GM12878 (cell line): ENCODE results near the gene ATN1. TPM values are rescaled to one million over a fixed set of nuclear protein-coding genes. Genes with fewer than 3 reads are reported as not detected.

ENCODE experiments used
- ATAC-seq: fragments of 200-7000 bp; cut with Tn5 transposase; 3 replicates; pipeline ENCODE4 v1.9.1; 2020; ENCODE audit warnings: mild to moderate bottlenecking, moderate library complexity
- BruUV-seq: library from RNA; stranded (reverse); fragments of 400-500 nt; replicated peaks from 2 replicates; lab custom pipeline; 2021; lab: Mats Ljungman, UMichigan
- CTCF ChIA-PET: fragments of 300-600 bp; sonication (Branson Sonifier 250); formaldehyde crosslinking; extraction: SDS; loops from one replicate; lab custom pipeline; 2021; ENCODE audit warnings: inconsistent platforms; lab: Yijun Ruan, JAX
- POLR2A ChIA-PET: fragments of 350-600 bp; formaldehyde crosslinking; extraction: SDS; loops from one replicate; lab custom pipeline; 2021; ENCODE audit warnings: inconsistent platforms; lab: Charles Lee
- RAD21 ChIA-PET: fragments of 300-600 bp; sonication (Branson Sonifier 250); formaldehyde crosslinking; loops from one replicate; lab custom pipeline; 2023; ENCODE audit warnings: antibody characterized with exemption; ENCODE audit not compliant: unreplicated experiment; lab: Charles Lee
- SMC1A ChIA-PET: fragments of 300-600 bp; sonication (Branson Sonifier 250); formaldehyde crosslinking; loops from one replicate; lab custom pipeline; 2023; ENCODE audit not compliant: unreplicated experiment, uncharacterized antibody; lab: Charles Lee
- DNase-seq: peaks from one replicate; pipeline ENCODE4 v3.0.0-alpha.2; 2011; ENCODE audit warnings: low read depth, low spot score
- FAIRE-seq: peaks from 3 replicates; lab custom pipeline; 2011; peaks lifted over from hg19 to GRCh38; lab: Jason Lieb, UNC
- H2AFZ ChIP-seq: 2 replicates; pipeline ENCODE4 v1.6.0; 2011; ENCODE audit warnings: low read depth, low read length, control low read depth; ENCODE audit not compliant: control insufficient read depth
- H3K27ac ChIP-seq: 2 replicates; pipeline ENCODE4 v1.5.1; 2011; ENCODE audit warnings: control low read depth; ENCODE audit not compliant: control insufficient read depth, insufficient read depth
- H3K27me3 ChIP-seq, 2 experiments: replicated peaks in 1 of 2; 2 replicates each; pipeline versions ENCODE4 v1.6.0 to v1.6.1; 2011; ENCODE audit warnings: low read length in 1 of 2; ENCODE audit not compliant: control insufficient read depth in 2 of 2, insufficient read depth in 2 of 2
- H3K36me3 ChIP-seq, 2 experiments: 2 replicates each; pipeline ENCODE4 v1.5.1; 2011; ENCODE audit warnings: low read length in 1 of 2; ENCODE audit not compliant: control insufficient read depth in 2 of 2, insufficient read depth in 2 of 2
- H3K4me1 ChIP-seq: 2 replicates; pipeline ENCODE4 v1.6.1; 2011; ENCODE audit warnings: mild to moderate bottlenecking, low read length, moderate library complexity, mixed read lengths; ENCODE audit not compliant: control insufficient read depth, insufficient read depth
- H3K4me2 ChIP-seq: 2 replicates; pipeline ENCODE4 v1.6.0; 2011; ENCODE audit warnings: control low read depth; ENCODE audit not compliant: control insufficient read depth, insufficient read depth
- H3K4me3 ChIP-seq: fragments of 200-600 bp; sonication (generic); 2 replicates; pipeline ENCODE4 v1.5.1; 2016
- H3K79me2 ChIP-seq: 2 replicates; pipeline ENCODE4 v1.6.0; 2011; ENCODE audit warnings: low read length; ENCODE audit not compliant: control insufficient read depth, insufficient read depth
- H3K9ac ChIP-seq: 2 replicates; pipeline ENCODE4 v1.8.0; 2011; ENCODE audit warnings: low read length, control low read depth, mixed read lengths; ENCODE audit not compliant: control insufficient read depth, insufficient read depth
- H3K9me3 ChIP-seq: replicated peaks from 3 replicates; pipeline ENCODE4 v1.5.1; 2011; ENCODE audit warnings: mild to moderate bottlenecking, low read length; ENCODE audit not compliant: control insufficient read depth, insufficient read depth
- H4K20me1 ChIP-seq: 2 replicates; pipeline ENCODE4 v1.6.0; 2011; ENCODE audit not compliant: control insufficient read depth, insufficient read depth
- EP300 ChIP-seq, 2 experiments: fragments of 150-350 bp in 1 of 2; IDR thresholded peaks; 2 replicates each; pipeline ENCODE4 v1.6.1; 2011 to 2012; ENCODE audit warnings: low read depth in 2 of 2, low read length in 2 of 2, borderline replicate concordance in 1 of 2, improper control_type of control experiment in 1 of 2, inconsistent platforms in 1 of 2; ENCODE audit not compliant: control insufficient read depth in 1 of 2
- FOXM1 ChIP-seq: IDR thresholded peaks from 2 replicates; pipeline ENCODE4 v1.6.1; 2012; ENCODE audit warnings: low read depth, mild to moderate bottlenecking, inconsistent platforms, low read length, moderate library complexity
- LARP7 ChIP-seq: fragments of 450-650 bp; IDR thresholded peaks from 2 replicates; pipeline ENCODE4 v1.6.1; 2017; ENCODE audit warnings: mild to moderate bottlenecking
- NBN ChIP-seq: fragments of 450-650 bp; IDR thresholded peaks from 2 replicates; pipeline ENCODE4 v1.6.1; 2016
- SPI1 ChIP-seq: IDR thresholded peaks from 2 replicates; pipeline ENCODE4 v1.6.1; 2011; ENCODE audit warnings: low read depth, mild to moderate bottlenecking, low read length, moderate library complexity, borderline replicate concordance; ENCODE audit not compliant: insufficient read depth
- SUPT20H ChIP-seq: IDR thresholded peaks from 2 replicates; pipeline ENCODE4 v1.6.1; 2011; ENCODE audit warnings: low read depth, mild to moderate bottlenecking, low read length, moderate library complexity, borderline replicate concordance; ENCODE audit not compliant: control insufficient read depth
- ZNF24 ChIP-seq: fragments of 450-650 bp; IDR thresholded peaks from 2 replicates; pipeline ENCODE4 v1.6.1; 2017; ENCODE audit warnings: antibody characterized with exemption, mild to moderate bottlenecking
- ZNF622 ChIP-seq: fragments of 450-650 bp; IDR thresholded peaks from 2 replicates; pipeline ENCODE4 v1.6.1; 2017; ENCODE audit warnings: mild to moderate bottlenecking, inconsistent platforms
- WGBS: methylation state at CpG from one replicate; pipeline ENCODE4 v1.1.6; 2016; ENCODE audit warnings: low lambda C conversion rate; ENCODE audit not compliant: insufficient replicate concordance, insufficient coverage; ENCODE audit errors: missing lambda C conversion rate; 5-methylcytosine and 5-hydroxymethylcytosine counted together
- in situ Hi-C: fragments of 300-500 bp; cut with MboI; formaldehyde crosslinking; loops from 9 replicates; pipeline ENCODE4 v1.14.3; 2018; ENCODE audit warnings: mixed read lengths
- intact Hi-C: fragments of 100-400 bp; cut with micrococcal nuclease; formaldehyde crosslinking; loops from one replicate; pipeline ENCODE4 v1.14.2; 2022; ENCODE audit not compliant: unreplicated experiment
- polyA plus RNA-seq, 11 experiments: library from polyadenylated mRNA; depleted of rRNA in 4 of 11; unstranded in 6 of 11; stranded (reverse) in 5 of 11; fragments of >200 nt; fragmentation: Nextera tagmentation in 4 of 11; fragmentation: Illumina TruSeq in 1 of 11; extraction: Ambion mirVana in 4 of 11; extraction: Trizol in 1 of 11; gene quantifications; 1 replicate in 1 of 11; 2 replicates in 10 of 11; pipeline versions ENCODE4 v1.2.1 to v1.2.3, GENCODE V29; 2011 to 2016; ENCODE audit warnings: inconsistent platforms in 2 of 11, missing spikeins in 2 of 11, low read depth in 1 of 11
- total RNA-seq, 4 experiments: library from RNA; depleted of rRNA in 3 of 4; stranded (reverse); fragments of >200 nt in 3 of 4; fragmentation: Illumina TruSeq in 1 of 4; extraction: Trizol in 1 of 4; gene quantifications; 2 replicates each; pipeline versions ENCODE4 v1.2.1 to v1.2.3, GENCODE V29; 2013 to 2021
- TF ChIP-seq, protein P1 (sequence below): fragments of 450-650 bp; IDR thresholded peaks from 2 replicates; pipeline ENCODE4 v1.6.1; 2017; ENCODE audit warnings: mild to moderate bottlenecking, moderate library complexity
- TF ChIP-seq, protein P2 (sequence below): IDR thresholded peaks from 2 replicates; pipeline ENCODE4 v1.6.1; 2011; ENCODE audit warnings: mild to moderate bottlenecking, low read depth, low read length, moderate library complexity; ENCODE audit not compliant: insufficient replicate concordance

Gene ATN1
- total and polyA plus RNA-seq, 10 of the 15 experiments (the other 5 are each of a cell fraction or from before 2014, with no cell fraction given), result 0.08 to 44.5 (median 5.0) TPM

DNA sequence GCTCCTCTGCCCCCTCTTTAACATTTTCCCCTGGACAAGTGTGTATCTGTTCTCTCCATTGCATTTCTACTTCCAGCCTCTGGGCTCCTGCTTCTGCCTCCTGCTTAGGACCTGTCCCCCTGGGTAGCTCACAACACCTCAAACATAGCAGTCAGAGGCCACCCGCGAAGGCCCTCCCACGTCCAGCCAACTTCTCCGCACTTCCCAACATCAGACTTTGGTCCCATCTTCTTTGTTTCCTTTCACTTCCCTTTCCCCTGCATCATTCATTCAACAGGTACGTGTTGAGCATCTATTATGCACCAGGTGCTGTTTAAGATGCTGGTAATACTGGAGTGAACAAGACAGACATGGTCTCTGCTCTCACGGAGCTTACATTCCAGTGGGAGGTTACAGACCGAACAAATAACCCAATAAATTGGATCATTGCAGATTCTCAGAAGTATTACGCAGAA lies 19.2 kb downstream of the ATN1 start:
- Histone ChIP-seq H3K79me2 (peaks cover 52% of the 10 kb centered on the region), H3K9me3 (no peaks in the 10 kb centered on the region), H3K27me3 (no peaks in the 10 kb centered on the region), H3K4me1 (peaks cover 51% of the 10 kb centered on the region), H4K20me1 (no peaks in the 10 kb centered on the region), H2AFZ (no peak overlapping the region), H3K4me2 (peak overlapping the region; percentile 61), H3K9ac (peak overlapping the region; percentile 90), H3K27ac (peak overlapping the region; percentile 91), H3K36me3 (peaks cover 0 to 8% of the 10 kb centered on the region in 2 experiments; a peak in 1 of 4 replicates), H3K4me3 (peak overlapping the region; percentile 78)
- TF ChIP-seq ZNF622, result no peak
- TF ChIP-seq, protein P1, sequence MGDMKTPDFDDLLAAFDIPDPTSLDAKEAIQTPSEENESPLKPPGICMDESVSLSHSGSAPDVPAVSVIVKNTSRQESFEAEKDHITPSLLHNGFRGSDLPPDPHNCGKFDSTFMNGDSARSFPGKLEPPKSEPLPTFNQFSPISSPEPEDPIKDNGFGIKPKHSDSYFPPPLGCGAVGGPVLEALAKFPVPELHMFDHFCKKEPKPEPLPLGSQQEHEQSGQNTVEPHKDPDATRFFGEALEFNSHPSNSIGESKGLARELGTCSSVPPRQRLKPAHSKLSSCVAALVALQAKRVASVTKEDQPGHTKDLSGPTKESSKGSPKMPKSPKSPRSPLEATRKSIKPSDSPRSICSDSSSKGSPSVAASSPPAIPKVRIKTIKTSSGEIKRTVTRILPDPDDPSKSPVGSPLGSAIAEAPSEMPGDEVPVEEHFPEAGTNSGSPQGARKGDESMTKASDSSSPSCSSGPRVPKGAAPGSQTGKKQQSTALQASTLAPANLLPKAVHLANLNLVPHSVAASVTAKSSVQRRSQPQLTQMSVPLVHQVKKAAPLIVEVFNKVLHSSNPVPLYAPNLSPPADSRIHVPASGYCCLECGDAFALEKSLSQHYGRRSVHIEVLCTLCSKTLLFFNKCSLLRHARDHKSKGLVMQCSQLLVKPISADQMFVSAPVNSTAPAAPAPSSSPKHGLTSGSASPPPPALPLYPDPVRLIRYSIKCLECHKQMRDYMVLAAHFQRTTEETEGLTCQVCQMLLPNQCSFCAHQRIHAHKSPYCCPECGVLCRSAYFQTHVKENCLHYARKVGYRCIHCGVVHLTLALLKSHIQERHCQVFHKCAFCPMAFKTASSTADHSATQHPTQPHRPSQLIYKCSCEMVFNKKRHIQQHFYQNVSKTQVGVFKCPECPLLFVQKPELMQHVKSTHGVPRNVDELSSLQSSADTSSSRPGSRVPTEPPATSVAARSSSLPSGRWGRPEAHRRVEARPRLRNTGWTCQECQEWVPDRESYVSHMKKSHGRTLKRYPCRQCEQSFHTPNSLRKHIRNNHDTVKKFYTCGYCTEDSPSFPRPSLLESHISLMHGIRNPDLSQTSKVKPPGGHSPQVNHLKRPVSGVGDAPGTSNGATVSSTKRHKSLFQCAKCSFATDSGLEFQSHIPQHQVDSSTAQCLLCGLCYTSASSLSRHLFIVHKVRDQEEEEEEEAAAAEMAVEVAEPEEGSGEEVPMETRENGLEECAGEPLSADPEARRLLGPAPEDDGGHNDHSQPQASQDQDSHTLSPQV, result no peak
- peak; percentile 50; the same call in 1 of the 2 replicates for TF ChIP-seq SPI1
- TF ChIP-seq SUPT20H, result no peak
- 0 out of 2 replicates have a peak, but pooled peaks have one; percentile 7 for TF ChIP-seq NBN
- peak; percentile 92 for TF ChIP-seq ZNF24
- no peak for TF ChIP-seq LARP7
- 0 out of 4 replicates have a peak, but pooled peaks of 1 of the 2 experiments have one; percentile 20 for TF ChIP-seq EP300 (IDR thresholded peaks at IDR 0.05; ENCODE audit: borderline replicate concordance in 1 of 2, control insufficient read depth in 1 of 2, low read depth in 2 of 2, low read length in 2 of 2)
- TF ChIP-seq FOXM1, result no peak
- TF ChIP-seq, protein P2, sequence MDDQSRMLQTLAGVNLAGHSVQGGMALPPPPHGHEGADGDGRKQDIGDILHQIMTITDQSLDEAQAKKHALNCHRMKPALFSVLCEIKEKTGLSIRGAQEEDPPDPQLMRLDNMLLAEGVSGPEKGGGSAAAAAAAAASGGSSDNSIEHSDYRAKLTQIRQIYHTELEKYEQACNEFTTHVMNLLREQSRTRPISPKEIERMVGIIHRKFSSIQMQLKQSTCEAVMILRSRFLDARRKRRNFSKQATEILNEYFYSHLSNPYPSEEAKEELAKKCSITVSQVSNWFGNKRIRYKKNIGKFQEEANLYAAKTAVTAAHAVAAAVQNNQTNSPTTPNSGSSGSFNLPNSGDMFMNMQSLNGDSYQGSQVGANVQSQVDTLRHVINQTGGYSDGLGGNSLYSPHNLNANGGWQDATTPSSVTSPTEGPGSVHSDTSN, result no peak
- no TSS peak for BruUV-seq
- ChIA-PET RAD21 (interaction anchor here (0.6 to 7.0 kb wide), 8 partner anchors 13 to 163 kb away, joined by 3 to 426 read pairs (median 5); partner anchors contain the start of genes C1RL and LPCAT3), SMC1A (interaction anchor here (0.6 to 11.6 kb wide), 6 partner anchors 13 to 165 kb away, joined by 3 to 395 read pairs (median 36); partner anchors contain the start of gene C1RL), POLR2A (interaction anchor here (0.7 to 17.8 kb wide), 10 partner anchors 9 to 163 kb away, joined by 3 to 524 read pairs (median 4); partner anchors contain the start of genes C1RL, CDCA3, LPCAT3 and USP5), CTCF (interaction anchor here (0.8 to 11.6 kb wide), 10 partner anchors 14 to 165 kb away, joined by 3 to 645 read pairs (median 14); partner anchors contain the start of genes C1R, C1RL and LPCAT3)
- in situ Hi-C loops, result no loop called here
- DNase-seq (no peak), ATAC-seq (no peak), FAIRE-seq (no peak)
- intact Hi-C loops, result no loop called here
- WGBS, result 22% methylated on average over 8 of the region's 8 CpGs
